NCI-H128 (cell line): ENCODE data around the gene NECAB3.
A peak's percentile ranks its signal among the peaks of the same experiment; 100 is the strongest.

Experiments used
- DNase-seq: peaks from one replicate; lab custom pipeline; 2025; ENCODE audit not compliant: unreplicated experiment; lab: John Stamatoyannopoulos, UW

Gene NECAB3

GRCh38 chr20:33666293-33667244, 7.7 kb downstream of the NECAB3 start, which contains the start of gene ACTL10:
ACTL10 (plus strand) TSS chr20:33666943; CDS start chr20:33667498, 555 bp downstream.
- DNase-seq, result peak; percentile 88

- DNase-seq, result no peak
Measured at GRCh38 chr20:33664762-33665144, 9.5 kb downstream of the NECAB3 start.

GRCh38 chr20:33664085-33664761, 10.0 kb downstream of the NECAB3 start:
- no peak for DNase-seq

GRCh38 chr20:33663161-33664084, 10.8 kb downstream of the NECAB3 start:
- peak; percentile 55 for DNase-seq

GRCh38 chr20:33662172-33662571, 12.1 kb downstream of the NECAB3 start, which contains the start of gene C20orf144:
C20orf144 (plus strand) TSS chr20:33662327; CDS start chr20:33662346, 19 bp downstream.
- DNase-seq, result no peak

- DNase-seq, result no peak
Measured at GRCh38 chr20:33660685-33661058, 13.6 kb downstream of the NECAB3 start.

- DNase-seq, result no peak
Measured at GRCh38 chr20:33660035-33660684, 14.1 kb downstream of the NECAB3 start.

- DNase-seq, result no peak
Measured at GRCh38 chr20:33659341-33660034, 14.7 kb downstream of the NECAB3 start.

GRCh38 chr20:33658929-33659328, 15.3 kb downstream of the NECAB3 start:
- no peak for DNase-seq

GRCh38 chr20:33658510-33658909, 15.7 kb downstream of the NECAB3 start:
- no peak for DNase-seq

GRCh38 chr20:33657704-33658095, 16.5 kb downstream of the NECAB3 start:
- no peak for DNase-seq

- no peak for DNase-seq
Measured at GRCh38 chr20:33656783-33657703, 17.2 kb downstream of the NECAB3 start.

GRCh38 chr20:33656010-33656782, 18.0 kb downstream of the NECAB3 start:
- DNase-seq, result no peak

GRCh38 chr20:33655164-33655563, 19.1 kb downstream of the NECAB3 start:
- no peak for DNase-seq

GRCh38 chr20:33654680-33655161, 19.5 kb downstream of the NECAB3 start:
- DNase-seq, result no peak

GRCh38 chr20:33653900-33654596, 20.2 kb downstream of the NECAB3 start:
- DNase-seq, result peak; percentile 90

- peak; percentile 73 for DNase-seq
Measured at GRCh38 chr20:33653218-33653899, 20.9 kb downstream of the NECAB3 start.
